Astrocyte of the cerebellum (primary cell): ENCODE measurements around the gene NKX3-2.
A peak's percentile ranks its signal among the peaks of the same experiment; 100 is the strongest.

Source experiments
- DNase-seq: peaks from one replicate; pipeline ENCODE4 v3.0.0-alpha.2; 2011; ENCODE audit warnings: low read depth
- H3K4me3 ChIP-seq: 2 replicates; pipeline ENCODE4 v1.5.1; 2011; ENCODE audit warnings: mild to moderate bottlenecking, low read depth, low read length, moderate library complexity
- CTCF ChIP-seq: IDR thresholded peaks from 2 replicates; pipeline ENCODE4 v1.5.1; 2012; ENCODE audit warnings: low read length, low read depth, moderate library complexity, mild to moderate bottlenecking; ENCODE audit errors: missing control alignments
- in situ Hi-C: cut with HindIII; loops from 2 replicates; pipeline ENCODE4 v1.10.0; 2017; ENCODE audit warnings: low sequenced_read_pairs

NKX3-2 gene

GRCh38 chr4:13546142-13546940 is 2.0 kb upstream of the NKX3-2 start:
- H3K4me3 ChIP-seq, result no peak overlapping the region
- in situ Hi-C loops, result no loop called here
- DNase-seq, result no peak
- TF ChIP-seq CTCF, result no peak

GRCh38 chr4:13545394-13545808 is 1.1 kb upstream of the NKX3-2 start:
- no peak overlapping the region for H3K4me3 ChIP-seq
- no peak for TF ChIP-seq CTCF
- in situ Hi-C loops, result no loop called here
- no peak for DNase-seq

- TF ChIP-seq CTCF, result no peak
- DNase-seq, result no peak
- peak overlapping the region; percentile 48 for H3K4me3 ChIP-seq
- in situ Hi-C loops, result no loop called here
Observed at GRCh38 chr4:13544606-13545393, 492 bp upstream of the NKX3-2 start.

GRCh38 chr4:13543032-13543838 is 1.1 kb downstream of the NKX3-2 start:
- in situ Hi-C loops, result no loop called here
- no peak for TF ChIP-seq CTCF
- H3K4me3 ChIP-seq, result peak overlapping the region; percentile 11
- no peak for DNase-seq

GRCh38 chr4:13542577-13543031 is 1.7 kb downstream of the NKX3-2 start:
- H3K4me3 ChIP-seq, result no peak overlapping the region
- TF ChIP-seq CTCF, result no peak
- in situ Hi-C loops, result no loop called here
- DNase-seq, result no peak

- no peak overlapping the region for H3K4me3 ChIP-seq
- no peak for DNase-seq
- in situ Hi-C loops, result no loop called here
- TF ChIP-seq CTCF, result peak; percentile 15
Observed at GRCh38 chr4:13541720-13542576, 2.4 kb downstream of the NKX3-2 start.
